ENCODE results near the gene SERPINE3.

The SERPINE3 gene

DNA sequence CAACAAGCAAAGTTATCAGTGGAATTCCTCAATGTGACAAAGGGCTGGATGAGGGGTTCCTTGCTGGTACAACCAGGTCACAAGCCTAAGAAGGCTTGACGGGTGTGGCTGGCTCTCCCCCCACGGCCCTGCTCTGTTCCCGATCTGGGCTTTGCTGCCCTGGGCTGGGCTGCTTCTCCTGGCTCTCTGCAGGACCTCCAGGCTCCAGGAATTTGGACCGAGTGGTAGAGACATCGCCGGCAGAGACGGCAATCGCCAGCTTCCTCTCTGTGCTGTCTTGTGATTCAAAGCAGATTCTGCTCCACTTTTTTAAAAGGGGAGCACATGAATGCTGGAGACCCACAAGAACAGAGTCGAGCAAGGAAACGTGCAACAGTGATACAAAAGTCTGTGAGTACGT is at the start of gene SERPINE3:
Gene SERPINE3, plus strand, starts transcription at position 338 of the 400 bp plus-strand sequence. CDS start 1,401 bp downstream, outside the sequence.
- no peak for DNase-seq (ENCODE audit: low read depth in 2 of 2)

DNA sequence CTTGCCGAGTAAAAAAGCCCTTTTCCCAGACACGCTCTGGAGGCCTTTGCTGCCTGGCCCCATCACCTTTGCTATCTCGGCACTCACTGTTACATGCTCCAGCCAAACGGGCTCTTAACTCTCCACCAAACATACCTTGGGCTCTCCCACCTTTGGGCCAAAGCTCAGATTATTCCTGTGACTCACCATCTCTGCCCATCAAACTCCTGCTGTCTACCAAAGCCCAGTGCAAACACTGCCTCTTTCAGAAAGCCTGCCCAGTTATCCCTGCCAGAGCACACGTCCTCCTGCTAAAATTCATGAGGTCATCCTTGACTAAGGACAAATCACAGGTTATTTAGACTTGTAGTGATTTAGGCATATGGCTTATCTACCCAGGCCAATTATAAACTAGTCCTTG is 48.1 kb upstream of the SERPINE3 start:
- DNase-seq (ENCODE audit: low read depth in 2 of 2): no peak

DNA sequence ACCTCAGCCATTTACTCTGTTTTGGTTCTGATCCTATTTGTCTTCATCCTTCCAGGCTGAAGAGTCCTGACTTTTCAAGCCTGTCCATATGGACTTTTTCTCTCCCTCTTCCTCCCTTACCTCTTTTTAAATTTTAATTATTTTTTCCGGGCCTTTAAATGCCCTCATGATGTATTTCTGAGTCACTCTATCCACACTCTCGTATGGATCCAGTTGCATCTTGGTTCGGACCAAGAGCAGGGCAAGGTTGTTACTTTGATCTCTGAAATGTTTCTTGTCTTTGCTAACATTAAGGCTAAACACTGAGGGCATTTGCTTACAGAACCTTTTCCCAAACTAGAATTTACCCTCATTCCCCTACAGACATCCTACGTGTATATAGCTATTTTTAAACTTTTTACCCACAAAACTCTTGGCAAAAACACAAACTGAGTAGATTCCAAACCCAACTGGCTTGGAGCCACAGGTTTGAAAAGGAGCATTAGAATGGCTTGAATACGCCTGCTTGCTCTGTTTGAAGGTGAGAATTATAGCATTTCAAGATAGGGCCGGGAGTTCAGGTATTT is 47.4 kb upstream of the SERPINE3 start:
- no peak for DNase-seq (ENCODE audit: low read depth in 2 of 2)

DNA sequence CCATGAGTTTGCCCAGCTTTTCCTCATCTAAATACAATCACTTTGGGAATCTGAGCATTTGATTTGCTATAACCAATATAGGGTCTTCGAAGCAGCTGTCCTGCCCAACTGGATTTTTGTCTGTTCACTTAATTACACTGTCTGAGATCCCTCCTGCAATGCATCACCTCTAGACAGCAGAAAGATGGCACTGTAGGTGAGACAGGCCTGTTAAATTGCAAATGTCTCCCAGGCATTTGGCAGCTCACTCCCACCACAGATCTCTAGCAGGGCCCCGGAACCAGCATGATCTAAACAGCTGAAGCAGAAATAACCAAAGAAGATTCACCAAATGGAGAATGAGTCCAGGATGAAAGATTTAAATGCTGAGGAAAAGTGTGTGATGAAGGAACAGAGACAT is 41.9 kb upstream of the SERPINE3 start:
- no peak for DNase-seq (ENCODE audit: low read depth in 2 of 2)

DNA sequence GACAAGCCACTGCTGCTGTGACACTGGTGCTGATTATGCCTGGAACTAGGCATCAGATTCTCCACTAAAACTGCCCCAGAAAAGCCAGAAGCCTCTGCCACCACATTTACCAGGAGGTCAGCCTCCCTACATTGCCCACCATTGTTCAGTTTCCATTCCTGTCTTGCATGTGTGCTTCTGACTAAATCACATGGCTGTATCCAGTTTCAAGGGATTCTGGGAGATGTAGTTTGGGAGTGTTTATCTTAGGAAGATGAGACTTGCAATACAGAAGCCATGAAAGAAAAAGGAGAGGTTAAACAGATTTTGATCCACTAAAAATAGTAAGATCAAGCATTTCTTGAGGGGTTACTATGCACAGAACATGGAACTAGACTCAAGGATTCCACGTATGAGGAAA is 40.7 kb upstream of the SERPINE3 start:
- DNase-seq (ENCODE audit: low read depth in 2 of 2): no peak

DNA sequence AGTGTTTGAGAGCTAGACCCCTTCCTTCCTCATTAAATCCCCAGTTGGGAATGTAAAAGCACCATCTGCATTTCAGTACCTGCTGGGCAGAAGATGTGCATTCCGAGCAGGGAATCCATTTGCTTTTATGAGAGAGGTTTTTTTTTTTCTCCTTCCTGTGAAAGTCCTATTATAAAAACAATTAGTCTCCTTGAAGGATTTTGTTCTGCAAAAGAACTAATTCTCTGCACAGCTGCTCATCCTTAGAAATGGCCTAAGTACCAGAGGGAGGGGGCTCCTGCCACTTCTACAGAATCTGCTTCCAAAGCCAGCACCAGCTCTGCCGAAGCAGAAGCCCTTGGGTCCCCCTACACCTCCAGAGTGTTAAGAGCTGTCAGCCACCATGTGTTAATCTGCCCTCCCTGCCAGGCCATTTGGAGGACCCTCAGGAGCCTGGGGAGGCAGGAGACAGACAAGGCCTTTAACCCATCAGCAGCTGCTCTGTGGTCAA is 36.4 kb upstream of the SERPINE3 start:
- DNase-seq (ENCODE audit: low read depth in 2 of 2): no peak

DNA sequence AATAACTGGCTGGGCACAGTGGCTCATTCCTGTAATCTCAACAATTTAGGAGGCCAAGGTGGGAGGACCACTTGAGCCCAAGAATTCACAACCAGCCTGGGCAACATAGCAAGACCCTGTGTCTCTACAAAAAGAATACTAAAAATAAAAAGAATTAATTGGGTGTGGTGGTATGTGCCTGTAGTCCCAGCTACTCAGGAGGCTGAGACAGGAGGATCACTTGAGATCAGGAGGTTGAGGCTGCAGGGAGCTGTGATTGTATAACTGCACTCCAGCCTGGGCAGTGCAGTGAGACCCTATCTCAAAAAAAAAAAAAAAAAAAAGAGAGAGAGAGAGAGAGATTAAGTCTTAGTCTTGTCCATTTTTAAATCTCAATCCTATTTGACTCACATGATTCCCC is 35.6 kb upstream of the SERPINE3 start:
- DNase-seq (ENCODE audit: low read depth in 2 of 2): no peak

DNA sequence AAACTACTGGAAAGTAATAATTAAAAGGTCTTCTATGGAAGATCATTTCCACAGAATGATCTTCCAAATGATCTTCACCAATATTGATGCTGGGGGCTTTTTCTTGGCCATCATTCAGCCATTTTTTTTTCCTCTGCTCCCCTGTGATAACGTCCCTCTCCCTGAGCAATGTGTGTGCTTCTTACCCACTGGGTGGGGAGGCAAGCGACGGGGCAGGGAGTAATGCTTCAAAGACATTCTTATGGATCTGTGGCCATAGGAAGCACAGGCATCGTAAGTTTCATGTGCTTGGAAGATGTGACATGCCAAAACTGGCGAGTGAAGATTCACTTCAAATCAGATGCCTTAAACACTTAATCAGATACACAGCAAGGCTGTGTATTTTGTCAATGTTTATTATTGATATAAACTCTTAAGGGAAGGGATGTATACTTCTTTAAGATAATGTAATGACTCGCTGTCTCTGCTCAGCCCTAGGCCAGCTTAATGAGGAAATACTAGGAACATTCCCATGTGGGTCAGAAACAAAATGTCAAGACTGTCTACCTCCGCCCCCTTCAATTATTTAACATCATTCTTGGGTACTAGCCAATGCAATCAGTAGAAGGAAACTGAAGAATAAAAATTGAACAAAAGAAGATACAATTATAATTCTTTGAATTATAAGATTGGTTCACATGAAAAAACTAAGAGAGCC is 34.1 kb upstream of the SERPINE3 start:
- no peak for DNase-seq (ENCODE audit: low read depth in 2 of 2)

DNA sequence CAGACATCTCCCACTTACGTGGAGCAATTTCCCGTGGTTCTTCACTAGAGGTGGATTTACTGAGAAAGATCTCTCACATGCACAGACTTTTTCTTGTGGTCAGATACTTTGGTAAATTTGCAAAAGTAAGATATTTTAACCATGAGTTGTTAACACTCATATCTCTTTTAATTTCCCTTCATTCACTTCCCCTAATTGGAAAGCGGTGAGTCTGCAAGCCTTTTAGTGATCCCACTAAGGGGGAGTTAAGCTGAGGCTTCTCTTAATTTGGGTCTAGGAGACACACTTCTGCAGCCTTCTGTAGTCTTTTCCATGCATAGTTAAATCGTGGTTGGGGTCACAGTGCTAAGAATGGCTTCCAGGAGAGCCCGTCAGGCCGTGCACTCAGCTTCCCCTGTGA is 30.7 kb upstream of the SERPINE3 start:
- no peak for DNase-seq (ENCODE audit: low read depth in 2 of 2)

DNA sequence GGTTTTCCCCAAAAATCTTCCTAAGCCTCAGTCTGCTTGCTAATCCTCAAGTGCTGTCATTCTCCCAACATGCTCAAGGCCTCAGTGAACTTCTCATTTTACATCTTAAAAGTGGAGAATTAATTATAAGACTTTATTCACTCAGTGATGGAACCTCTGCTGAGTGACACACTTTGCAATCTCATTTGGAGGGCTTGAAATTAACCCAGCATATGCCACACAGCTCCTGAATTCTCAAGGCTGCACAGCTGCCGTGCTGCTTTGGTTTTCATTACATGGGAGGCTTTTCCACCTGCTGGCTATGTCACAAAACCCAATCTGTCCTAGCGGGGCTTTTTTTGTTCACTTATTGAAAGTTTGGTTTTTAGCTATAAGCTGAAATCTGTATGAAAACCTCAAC is 28.3 kb upstream of the SERPINE3 start:
- no peak for DNase-seq (ENCODE audit: low read depth in 2 of 2)

DNA sequence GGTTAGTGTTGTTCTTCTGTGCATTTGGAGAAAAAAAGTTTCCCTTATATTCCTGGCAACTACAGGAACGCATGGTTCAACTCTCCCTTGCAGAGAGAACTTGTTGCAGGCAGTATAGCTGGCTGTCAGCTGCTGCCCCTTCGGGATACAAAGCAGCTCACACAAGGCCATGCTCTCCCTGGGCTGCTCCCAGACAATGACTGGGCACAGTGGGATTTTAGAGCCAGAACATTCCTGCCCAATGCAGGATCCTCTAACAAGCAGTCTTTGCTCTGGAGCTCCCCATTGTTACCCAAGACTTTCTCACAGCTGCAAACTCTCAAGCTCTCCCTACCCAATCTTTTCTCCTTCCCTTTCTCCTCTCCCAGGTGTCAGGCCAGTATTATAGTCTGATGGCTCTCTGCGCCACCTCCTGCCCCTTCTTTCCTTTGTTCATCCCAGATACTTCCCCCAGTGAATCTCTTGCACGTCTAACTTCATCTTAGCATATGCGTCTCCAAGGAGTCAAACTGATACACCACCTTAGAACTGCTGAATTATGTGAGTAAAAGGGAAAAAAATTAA is 27.5 kb upstream of the SERPINE3 start:
- no peak for DNase-seq (ENCODE audit: low read depth in 2 of 2)

DNA sequence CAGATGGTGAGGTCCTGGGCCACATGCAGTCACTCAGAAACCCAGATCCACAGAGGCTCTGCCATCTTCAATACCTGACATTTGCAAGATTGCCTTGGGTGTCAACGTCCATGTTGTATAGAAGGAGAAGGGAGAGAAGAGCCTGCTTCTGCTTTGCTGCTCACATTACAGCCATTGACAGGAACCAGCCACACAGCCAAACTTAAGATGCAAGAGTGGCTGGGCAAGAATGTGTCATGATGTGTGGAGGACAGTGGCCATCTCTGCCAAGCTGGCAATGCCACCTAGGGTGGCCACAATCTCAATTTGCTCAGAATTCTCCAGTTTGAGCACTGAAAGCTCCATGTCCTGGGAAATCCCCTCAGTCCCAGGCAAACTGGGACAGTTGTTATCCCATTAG is 25.9 kb upstream of the SERPINE3 start:
- no peak for DNase-seq (ENCODE audit: low read depth in 2 of 2)

DNA sequence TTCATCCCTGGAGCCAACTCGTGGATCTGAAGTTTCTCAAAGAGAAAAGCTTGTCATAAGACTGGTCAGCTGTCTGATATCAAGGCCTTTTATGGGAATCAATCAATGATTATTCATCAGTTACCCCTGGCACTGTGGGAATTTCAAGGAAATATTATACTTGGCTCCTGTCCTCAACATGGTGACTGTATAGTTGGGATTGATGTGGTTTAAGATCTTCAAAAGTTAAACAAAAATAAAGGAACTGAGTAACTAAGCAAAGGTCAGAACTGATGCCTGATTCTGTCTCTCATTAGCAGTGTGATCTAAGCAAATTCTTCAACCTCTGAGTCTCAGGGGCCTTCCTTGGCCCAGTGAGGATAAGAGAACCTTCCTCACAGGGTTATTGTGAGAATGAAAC is 22.2 kb upstream of the SERPINE3 start:
- no peak for DNase-seq (ENCODE audit: low read depth in 2 of 2)

DNA sequence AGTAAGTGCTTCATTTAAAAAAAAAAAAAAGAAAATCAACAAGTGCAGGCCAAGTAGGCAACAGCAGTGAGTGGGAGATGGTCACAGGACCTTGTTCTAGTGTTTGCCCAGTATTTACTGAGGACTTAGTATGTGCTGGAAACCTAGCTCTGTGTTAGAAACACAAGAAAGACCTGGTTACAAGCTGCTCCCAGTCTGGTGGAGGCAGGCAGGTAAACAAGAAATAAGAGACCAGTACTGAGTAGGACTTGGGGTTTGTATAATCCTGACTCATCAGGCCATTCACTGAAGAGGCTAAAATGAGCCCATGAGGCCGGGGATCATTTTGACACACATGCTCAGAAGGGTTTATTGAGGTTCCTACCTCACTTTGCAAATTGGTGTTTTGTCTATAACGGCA is 21.5 kb upstream of the SERPINE3 start:
- DNase-seq (ENCODE audit: low read depth in 2 of 2): no peak

DNA sequence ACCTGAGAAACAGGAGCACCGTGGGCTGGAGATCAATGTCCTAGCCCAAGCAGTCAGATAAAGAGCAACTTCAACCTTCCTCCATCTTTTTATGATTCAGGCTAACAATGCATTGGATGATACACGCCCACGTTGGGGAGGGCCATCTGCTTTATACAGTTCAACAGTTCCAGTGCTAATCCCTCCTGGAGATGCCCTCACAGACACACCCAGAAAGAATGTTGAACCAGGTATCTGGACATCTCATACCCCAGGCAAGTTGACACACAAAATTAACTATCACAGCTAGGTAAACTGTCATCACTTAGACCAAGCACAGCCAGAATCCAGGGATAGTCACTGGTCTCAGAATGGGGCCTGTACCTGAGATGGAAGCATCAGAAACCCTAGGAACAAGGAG is 20.6 kb upstream of the SERPINE3 start:
- no peak for DNase-seq (ENCODE audit: low read depth in 2 of 2)

DNA sequence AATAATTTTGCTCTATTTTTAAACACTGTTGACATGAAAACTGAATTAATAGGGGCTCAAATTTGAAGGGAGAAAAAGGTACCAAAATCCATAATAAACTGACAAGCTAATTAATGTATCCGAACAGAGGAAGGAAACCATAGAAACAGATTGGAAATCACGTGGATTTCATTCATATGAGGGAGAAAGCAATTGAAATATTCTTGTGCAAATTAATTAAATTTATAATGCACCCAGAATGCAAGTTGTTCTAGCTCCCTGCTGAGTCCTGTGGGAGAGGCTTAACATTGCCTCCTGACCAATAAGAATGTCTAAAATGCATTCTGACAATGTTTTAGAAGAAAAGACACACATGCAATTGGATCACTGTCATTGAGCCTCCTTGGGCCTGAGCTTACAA is 17.7 kb upstream of the SERPINE3 start:
- DNase-seq (ENCODE audit: low read depth in 2 of 2): no peak

DNA sequence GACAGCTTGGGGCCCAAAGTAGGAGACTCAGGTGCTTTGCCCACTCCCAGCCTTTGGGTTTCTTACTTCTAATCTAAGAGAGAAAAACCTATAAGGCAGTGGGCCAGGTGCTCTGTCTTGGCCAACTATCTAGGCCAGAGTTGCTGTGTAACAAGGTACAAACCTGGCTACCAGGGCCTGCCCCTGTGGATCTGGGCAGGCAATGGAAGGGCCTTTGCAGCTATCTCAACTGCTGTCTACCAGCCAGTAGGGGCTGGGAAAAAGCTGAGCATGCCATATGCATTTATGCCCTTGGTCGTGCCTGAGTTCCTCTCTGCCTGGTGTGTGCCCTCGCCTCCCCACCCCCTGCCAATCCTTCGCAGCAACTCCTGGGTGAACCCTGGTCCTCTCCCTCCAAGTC is 16.7 kb upstream of the SERPINE3 start:
- DNase-seq (ENCODE audit: low read depth in 2 of 2): no peak

DNA sequence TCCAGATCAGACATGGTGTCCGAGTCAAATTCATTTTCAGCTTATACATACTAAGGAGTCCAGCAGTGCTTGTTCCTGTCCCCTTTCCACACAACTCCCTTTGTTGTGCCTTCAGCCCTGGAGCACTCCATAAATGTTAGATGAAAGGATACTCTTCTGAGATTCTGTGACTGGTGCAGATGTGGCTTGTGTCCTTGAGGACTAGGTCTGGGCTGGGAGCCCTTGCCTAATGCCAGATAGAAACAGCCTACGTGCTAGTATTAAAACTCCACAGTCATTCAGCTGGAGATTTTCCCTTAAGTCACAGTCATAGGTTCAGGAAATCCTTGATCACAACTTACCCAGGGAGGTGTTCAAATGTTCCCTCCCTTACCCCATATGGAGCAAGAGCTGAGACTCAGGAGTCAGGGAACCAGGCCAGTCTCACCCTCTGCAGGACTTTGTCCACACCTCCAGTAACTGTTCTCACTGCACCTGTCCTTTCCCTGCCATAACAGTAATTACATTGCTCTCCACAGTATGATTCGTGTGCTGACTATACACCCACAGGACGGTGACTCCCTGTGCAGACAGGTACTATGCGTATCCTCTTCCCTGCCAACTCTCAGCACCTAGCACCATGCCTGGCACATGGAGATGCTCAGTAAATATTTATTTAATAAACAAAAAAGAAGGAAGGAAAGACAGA is 15.5 kb upstream of the SERPINE3 start:
- no peak for DNase-seq (ENCODE audit: low read depth in 2 of 2)

DNA sequence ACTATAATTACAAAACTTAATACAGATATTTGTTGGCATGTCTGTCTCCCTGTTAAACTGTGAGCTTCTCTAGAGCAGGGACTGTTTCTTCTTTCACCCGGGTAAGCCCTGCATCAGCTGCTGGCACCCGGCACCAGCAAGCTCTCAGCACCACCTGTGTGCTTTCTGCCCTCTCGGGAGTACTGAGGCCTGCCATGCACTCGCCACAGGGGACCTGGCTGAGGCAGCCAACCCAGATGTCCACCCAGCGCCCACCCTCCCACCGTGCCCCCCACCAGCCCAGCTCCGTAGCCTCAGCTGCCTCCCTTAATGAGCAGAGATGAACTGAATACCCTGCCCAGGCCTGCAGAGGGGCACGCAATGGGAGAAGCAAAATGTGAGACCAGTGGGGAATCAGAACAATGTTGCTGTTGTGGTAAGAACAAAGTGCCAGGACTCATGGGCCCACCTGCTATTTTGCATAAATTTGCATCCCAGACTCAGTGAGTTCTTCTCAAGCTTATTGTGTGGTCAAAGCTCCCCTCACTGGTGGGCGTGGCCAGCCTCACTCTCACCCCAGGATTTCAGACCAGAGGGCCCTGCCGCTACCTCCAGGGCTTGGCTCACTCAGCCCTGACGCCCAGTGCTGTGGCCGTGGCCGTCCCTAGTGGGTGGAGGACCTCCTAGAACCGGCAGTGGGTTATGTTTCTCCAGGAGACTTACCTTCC is 14.6 kb upstream of the SERPINE3 start:
- DNase-seq (ENCODE audit: low read depth in 2 of 2): no peak

DNA sequence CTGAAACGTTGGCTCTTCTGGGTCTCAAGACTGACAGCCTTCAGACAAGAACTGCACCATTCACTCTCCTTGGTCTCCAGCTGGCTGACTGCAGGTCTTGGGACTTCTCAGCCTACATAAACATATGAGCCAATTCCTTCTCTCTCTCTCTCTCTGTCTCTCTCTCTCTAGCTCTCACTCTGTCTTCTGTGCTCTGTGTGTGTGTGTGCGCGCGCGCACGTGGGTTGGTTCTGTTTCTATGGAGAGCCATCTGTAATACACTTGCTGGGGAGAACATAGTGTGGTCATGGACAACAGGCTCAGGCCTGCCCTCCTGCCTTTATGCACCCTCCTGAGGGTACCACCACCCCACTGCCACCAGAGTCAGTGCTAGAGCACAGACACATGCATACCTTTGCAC is 13.7 kb upstream of the SERPINE3 start:
- DNase-seq (ENCODE audit: low read depth in 2 of 2): no peak

DNA sequence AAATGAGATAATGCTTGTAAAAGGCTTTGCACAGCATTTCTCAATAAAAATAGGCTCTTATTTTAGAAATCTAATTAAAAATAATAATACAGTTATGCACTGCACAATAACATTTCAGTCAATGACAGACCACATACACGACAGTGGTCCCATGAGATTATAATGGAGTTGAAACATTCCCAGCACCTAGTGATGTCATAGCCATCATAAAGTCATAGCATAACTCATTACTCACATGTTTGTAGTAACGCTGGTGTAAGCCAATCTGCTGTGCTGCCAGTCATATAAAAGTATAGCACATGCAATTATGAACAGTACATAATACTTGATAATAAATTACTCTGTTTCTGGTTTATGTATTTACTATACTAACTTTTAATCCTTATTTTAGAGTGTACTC is 12.7 kb upstream of the SERPINE3 start:
- DNase-seq (ENCODE audit: low read depth in 2 of 2): no peak

DNA sequence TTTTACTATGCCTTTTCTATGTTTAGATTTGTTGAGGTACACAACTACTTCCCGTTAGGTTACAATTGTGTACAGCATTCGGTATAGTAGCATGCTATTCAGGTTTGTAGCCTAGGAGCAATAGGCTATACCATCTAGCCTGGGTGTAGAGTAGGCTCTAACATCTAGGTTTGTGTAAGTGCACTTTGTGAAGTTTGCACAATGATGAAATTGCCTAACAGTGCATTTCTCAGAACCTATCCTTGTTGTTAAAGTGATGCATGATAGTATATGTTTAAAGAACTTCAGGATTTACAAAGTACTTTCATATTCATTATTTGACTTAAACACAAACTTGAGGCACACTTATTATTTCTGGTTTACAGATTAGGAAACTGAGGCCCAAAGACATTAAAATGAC is 11.5 kb upstream of the SERPINE3 start:
- no peak for DNase-seq (ENCODE audit: low read depth in 2 of 2)

Data from stimulated activated CD8-positive, alpha-beta memory T cell treated with anti-CD3 and anti-CD28 coated beads, Interleukin-7, amount 100 ng/mL, for 1 hour (primary cell).